GM10266 (cell line): Measurements from ENCODE around the gene THRB.

ENCODE experiments used
- DNase-seq: peaks from one replicate; pipeline ENCODE4 v3.0.0; 2012; ENCODE audit errors: extremely low spot score
- TF ChIP-seq, protein P1 (sequence below): IDR thresholded peaks from 2 replicates; pipeline ENCODE4 v1.5.1; 2012; ENCODE audit warnings: mild to moderate bottlenecking, low read depth; ENCODE audit not compliant: control insufficient read depth, insufficient read depth; ENCODE audit errors: missing control alignments

The THRB gene

GRCh38 chr3:24225385-24225950, 269.2 kb downstream of the THRB start:
- TF ChIP-seq, protein P1, sequence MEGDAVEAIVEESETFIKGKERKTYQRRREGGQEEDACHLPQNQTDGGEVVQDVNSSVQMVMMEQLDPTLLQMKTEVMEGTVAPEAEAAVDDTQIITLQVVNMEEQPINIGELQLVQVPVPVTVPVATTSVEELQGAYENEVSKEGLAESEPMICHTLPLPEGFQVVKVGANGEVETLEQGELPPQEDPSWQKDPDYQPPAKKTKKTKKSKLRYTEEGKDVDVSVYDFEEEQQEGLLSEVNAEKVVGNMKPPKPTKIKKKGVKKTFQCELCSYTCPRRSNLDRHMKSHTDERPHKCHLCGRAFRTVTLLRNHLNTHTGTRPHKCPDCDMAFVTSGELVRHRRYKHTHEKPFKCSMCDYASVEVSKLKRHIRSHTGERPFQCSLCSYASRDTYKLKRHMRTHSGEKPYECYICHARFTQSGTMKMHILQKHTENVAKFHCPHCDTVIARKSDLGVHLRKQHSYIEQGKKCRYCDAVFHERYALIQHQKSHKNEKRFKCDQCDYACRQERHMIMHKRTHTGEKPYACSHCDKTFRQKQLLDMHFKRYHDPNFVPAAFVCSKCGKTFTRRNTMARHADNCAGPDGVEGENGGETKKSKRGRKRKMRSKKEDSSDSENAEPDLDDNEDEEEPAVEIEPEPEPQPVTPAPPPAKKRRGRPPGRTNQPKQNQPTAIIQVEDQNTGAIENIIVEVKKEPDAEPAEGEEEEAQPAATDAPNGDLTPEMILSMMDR = no peak
- DNase-seq = no peak

DNA sequence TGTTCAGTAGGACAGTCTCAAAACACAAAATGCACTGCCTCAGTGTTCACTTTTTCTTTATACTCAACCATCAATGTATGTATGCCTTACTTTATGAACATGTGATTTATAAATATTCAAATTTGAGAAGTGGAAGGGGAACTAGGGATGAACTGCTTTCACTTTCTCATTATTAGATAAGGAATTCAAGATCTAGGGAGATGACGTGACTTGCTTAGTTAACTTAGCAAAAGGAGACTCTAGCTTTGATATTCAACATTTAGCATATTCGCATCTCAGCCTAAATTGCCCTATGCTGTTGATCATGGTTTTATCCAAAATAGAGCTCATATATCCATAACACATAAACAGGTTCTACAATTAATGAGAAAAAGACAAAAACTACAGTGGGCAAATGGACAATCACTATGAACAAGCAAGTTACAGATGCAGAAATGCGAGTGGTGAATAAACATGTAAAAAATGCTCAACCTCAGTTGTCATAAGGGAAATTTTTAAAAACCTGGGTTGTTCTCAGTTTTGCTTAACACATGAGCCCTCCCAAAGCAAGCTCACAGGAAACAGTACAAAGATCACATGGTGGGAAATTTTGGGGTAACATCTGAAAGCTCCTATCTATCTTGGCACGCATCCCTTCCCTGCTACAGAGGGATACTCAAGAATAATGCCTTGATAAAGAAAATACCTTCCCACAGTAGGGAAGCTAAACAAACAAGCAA, 269.8 kb downstream of the THRB start:
- no peak for DNase-seq
- TF ChIP-seq, protein P1 = no peak

DNA sequence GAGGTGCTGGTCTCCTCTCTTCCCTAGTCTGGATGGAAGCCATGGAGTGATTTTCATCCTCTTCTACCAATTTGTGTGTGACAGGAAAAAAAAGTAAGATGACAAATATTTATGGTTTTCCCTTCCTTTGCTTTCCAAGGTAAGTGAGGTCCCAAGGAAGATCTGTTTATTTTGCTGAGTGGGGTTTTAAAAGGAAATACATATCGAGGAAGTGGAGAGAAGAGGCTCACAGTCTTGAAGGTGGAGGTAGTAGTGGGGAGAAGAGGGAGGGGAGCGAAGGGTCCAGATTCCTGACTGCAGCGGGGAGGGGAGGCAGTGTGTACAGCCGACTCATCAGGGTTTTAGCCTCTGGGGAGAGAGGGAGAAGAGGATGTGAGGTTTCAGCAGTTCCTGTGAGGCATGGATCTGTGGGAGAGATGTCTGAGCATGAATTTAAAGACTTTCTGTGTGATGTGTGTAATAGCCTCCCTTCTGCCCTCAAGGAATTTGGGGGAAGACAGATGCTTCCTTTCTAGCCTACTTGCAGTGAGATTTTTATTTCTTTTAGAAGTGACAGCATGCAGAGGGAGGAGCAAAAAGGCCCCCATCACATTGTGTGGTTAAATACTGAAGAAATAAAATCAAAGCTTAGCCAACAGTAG, 272.4 kb downstream of the THRB start:
- TF ChIP-seq, protein P1 = no peak

DNA sequence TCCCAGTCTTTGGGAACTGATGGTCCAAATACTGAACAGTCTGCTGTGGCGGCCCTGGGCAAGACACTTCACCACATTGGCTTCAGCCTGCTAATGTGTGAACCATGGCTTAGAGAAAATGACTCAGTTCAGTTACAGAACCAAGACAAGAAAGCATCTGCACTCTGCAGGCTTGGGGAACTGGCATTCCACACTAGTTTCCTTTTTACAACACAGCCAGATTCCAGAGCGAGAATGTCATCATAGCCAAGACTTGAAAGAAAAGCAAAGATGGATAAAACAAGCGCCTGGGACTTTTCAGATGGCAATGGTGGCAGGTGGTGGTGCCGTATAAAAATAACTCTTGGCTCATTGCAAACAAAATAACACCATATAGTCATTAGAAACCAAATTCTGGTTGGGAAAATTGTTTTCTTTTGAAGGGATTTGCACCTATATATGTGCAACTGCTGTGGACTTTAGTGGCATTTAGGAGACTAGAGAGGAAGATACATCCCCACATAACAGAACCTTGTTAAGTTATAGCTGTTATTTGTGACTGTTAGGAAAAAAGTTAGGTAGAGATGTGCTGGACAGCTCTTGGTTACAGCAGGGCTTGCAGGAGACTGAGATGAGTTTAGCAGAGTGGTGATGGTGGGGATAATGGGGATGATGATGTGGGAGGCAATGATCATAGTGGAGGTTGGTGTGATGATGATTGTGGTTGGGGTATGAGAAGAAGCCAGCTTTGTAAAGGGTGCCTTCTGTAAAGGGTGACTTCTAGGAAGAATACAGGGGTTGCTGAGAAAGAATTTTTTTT, 273.6 kb downstream of the THRB start:
- TF ChIP-seq, protein P1 = no peak
- DNase-seq = no peak

More for the DNA sequence above, 272.4 kb downstream of the THRB start:
- no peak for DNase-seq

GRCh38 chr3:24215502-24215901, 279.1 kb downstream of the THRB start:
- no peak for DNase-seq
- TF ChIP-seq, protein P1 = no peak

DNA sequence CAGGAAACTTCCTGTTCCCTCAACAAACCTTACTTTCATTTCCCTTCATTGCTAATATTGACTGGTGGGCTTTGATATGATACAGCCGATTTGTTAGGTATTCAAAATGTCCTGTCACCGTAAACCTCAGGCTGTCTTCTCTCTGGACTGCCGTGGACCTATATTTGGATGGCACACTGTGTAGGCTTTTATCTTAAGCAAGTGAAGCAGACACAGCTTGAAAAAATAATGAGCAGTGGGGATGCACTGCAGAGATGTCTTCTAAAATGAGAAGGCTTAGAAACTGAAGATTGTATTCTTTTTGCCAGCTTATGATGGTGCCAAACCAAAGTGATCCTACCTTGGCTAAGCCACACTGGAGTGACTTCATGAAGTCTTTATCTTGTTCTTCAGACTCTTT, 283.3 kb downstream of the THRB start:
- no peak for DNase-seq
- TF ChIP-seq, protein P1 = no peak
